NCI-H2196 treated with DMSO at 0.1 percent for 48 hours (cell line): Measurements from ENCODE around the gene PDE11A.

ENCODE experiments used
- DNase-seq: peaks from one replicate; lab custom pipeline; 2025; ENCODE audit not compliant: unreplicated experiment; lab: John Stamatoyannopoulos, UW

Gene PDE11A

GRCh38 chr2:177638507-177638906, 434.1 kb downstream of the PDE11A start:
- DNase-seq = no peak

- no peak for DNase-seq
Observed at GRCh38 chr2:177636672-177637071, 435.9 kb downstream of the PDE11A start.

GRCh38 chr2:177635696-177636095, 436.9 kb downstream of the PDE11A start:
- no peak for DNase-seq

GRCh38 chr2:177633910-177634294, 438.7 kb downstream of the PDE11A start:
- DNase-seq = peak; percentile 4

- peak; percentile 38 for DNase-seq
Observed at GRCh38 chr2:177633111-177633510, 439.5 kb downstream of the PDE11A start.

- no peak for DNase-seq
Observed at GRCh38 chr2:177631680-177632079, 440.9 kb downstream of the PDE11A start.

GRCh38 chr2:177629357-177630024, 443.1 kb downstream of the PDE11A start:
- no peak for DNase-seq

GRCh38 chr2:177628831-177629230, 443.7 kb downstream of the PDE11A start:
- DNase-seq = no peak

- DNase-seq = no peak
Observed at GRCh38 chr2:177625744-177626650, 446.6 kb downstream of the PDE11A start.

- no peak for DNase-seq
Observed at GRCh38 chr2:177622521-177622920, 450.1 kb downstream of the PDE11A start.

GRCh38 chr2:177619986-177620385, 452.6 kb downstream of the PDE11A start:
- DNase-seq = no peak

GRCh38 chr2:177619461-177619860, 453.1 kb downstream of the PDE11A start:
- no peak for DNase-seq

GRCh38 chr2:177618255-177619253, 454.0 kb downstream of the PDE11A start:
- peak; percentile 89 for DNase-seq

- no peak for DNase-seq
Observed at GRCh38 chr2:177617849-177618248, 454.7 kb downstream of the PDE11A start.

GRCh38 chr2:177616731-177617130, 455.8 kb downstream of the PDE11A start:
- DNase-seq = no peak

GRCh38 chr2:177616066-177616465, 456.5 kb downstream of the PDE11A start:
- no peak for DNase-seq

GRCh38 chr2:177612659-177613058, 459.9 kb downstream of the PDE11A start:
- no peak for DNase-seq

- DNase-seq = no peak
Observed at GRCh38 chr2:177611310-177611886, 461.2 kb downstream of the PDE11A start.

GRCh38 chr2:177610813-177611212, 461.8 kb downstream of the PDE11A start:
- no peak for DNase-seq

- no peak for DNase-seq
Observed at GRCh38 chr2:177606636-177607035, 465.9 kb downstream of the PDE11A start.
